Measurements from ENCODE around the gene POU2AF2.

- TF ChIP-seq POLR2A (IDR thresholded peaks at IDR 0.05), result no peak
- no peak for TF ChIP-seq CTCF (IDR thresholded peaks at IDR 0.05 in 4 of 5, conservative IDR thresholded peaks at IDR 0.05 in 1 of 5)
These were observed 32.3 kb upstream of the POU2AF2 start for GRCh38 chr11:111213256-111213655.

Data from gastrocnemius medialis (tissue), 4 donors.